GM21825 (cell line): ENCODE results near the gene PAXIP1.

Source experiments
- ATAC-seq: cut with Tn5 transposase; IDR thresholded peaks from one replicate; pipeline ENCODE4 v1.9.1; 2021; ENCODE audit warnings: mild to moderate bottlenecking, moderate library complexity; ENCODE audit not compliant: unreplicated experiment

Gene PAXIP1

DNA sequence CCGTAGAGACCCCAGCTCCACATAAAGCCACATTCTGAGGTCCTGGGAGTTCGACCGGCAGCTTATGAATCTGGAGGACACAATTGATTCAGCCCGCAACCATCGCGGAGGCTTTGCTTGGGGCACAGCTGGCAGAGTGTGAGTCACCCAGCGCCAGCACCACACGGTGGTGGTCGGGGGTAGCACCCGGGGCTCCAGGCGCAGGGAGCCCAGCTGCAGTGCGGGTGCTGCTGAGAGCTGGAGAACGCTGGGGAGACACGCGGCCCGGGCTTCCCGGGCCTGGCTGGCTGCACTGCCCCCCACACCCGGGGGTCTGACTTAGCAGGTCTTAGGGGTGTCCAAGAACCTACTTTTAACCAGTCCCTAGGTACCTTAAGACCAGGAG lies 87.9 kb downstream of the PAXIP1 start:
- ATAC-seq, result no peak

DNA sequence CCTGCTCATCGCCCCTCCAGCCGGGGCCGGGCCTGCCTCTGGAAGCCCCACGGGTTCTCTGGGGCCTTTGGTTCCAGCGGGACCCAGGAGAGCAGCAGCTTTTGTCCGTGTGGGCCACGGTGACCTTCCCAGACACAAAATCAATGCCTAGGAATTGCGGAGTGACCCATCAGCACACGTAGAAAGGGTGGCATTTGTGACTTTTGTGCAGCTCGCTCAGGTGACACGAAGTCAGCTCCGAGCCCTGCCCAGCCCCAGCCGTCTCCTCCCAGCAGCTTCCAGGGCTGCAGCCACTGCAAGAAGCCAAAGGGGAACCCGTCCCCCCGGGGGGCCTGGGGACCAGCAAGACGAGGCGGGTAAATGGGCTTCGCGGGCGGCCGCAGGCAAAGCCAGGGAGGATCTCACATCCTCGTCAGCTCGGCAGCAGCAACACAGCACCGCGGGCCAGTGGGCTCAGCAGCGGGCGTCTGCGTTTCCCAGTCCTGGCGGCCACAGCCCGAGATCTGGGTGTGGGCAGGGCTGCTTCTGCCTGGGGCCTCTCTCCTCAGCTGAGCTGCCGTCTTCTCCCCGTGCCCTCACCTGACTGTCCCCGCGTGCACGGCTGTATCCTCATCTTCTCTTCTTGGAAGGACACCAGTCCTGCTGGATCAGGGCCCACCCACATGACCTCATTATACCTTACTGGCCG lies 88.5 kb downstream of the PAXIP1 start:
- ATAC-seq, result no peak

DNA sequence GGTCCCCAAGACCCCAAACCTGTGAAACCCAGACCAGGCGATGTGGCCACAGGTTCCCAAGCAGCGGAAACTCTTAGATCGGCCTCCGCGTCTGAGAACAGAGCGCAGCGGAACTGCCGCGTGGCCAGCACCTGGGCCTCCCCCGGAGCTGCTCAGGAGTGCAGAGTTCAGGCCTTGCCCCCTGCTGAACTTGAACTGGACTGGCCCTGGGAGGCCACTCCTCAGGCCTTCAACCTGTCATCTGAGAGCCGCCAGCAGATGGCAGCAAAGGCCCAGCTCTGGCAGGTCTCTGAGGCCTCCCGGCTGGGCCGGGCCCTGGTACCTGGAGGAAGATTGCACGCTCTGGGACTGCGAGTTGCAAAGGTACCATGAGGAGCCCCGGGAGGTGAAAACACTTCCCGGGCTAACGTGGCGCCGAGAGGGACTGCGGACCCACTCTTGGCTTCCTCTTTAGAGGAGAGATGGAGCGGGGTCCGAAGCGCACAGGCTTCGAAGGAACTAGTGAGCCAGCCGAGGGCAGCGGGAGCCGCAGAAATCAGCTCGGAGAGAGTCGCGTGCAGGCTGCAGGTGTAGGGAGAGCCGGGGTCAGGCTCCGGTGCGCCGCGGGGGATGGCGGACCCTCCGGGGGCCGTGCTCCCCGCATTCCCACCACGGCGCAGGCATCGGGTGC lies 89.2 kb downstream of the PAXIP1 start:
- peak; percentile 99 for ATAC-seq

DNA sequence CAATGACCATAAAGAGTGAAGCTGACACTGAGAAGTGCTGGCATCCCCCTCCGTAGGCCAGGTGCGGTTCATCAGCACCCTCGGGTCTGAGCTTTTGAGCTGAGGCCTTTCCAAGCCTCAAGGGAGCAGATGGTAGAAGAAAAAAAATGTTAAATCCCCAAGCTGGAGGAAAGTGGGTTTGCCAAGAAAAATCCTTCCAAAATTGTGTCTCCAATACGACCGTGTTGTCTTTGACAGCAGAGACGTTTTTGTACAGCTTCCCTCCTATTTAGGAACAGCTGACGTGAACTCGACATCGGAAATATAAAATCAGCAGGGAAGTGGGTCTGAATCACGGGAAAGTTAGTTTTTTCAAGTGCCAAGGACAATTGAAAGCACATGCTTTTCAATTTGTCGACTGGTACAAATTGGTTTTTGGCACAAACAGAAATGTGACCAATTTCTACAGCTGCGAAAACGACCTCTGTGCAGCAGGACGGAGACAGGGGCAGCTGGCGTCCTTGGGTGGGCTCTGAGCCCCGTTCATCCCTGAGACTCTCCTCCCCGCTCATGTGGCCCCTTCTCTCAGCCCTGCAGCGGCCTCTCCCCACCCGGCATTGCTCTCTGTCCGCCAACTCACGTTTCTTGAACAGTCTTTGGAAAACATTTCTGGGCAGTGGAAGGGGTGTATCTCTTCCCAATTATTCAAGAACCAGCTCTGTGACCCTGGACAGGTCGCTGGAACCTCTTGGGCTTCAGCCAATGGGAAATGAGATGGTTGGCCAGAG lies 89.9 kb downstream of the PAXIP1 start:
- ATAC-seq, result no peak

DNA sequence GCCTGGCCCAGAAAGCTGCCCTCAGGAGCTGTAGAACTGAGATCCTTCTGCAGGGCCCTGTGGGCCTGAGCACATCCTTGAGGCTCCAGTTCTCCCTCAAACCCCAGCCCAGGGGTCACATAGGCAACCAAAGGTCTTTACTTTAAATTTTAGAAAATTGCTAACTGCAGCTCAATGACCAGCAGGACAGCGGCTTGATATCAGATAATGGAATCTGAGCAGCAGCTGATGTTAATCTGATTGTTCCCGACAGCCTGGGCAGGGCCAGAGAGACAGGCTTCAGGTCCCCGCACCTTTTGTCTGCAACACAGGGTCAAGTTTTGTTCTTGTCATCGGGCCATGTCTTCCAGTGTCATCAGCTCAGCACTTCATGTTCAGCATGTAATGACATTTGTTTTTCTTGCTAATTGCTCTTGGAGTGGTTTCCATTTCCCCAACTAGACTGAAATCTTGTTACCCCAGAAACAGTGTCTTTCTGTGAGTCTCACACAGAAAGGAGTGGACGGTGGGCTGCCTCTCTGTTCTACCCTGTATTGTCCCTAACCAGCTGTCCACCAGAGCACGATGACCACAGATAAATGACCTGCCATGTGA lies 91.0 kb downstream of the PAXIP1 start:
- ATAC-seq, result no peak

DNA sequence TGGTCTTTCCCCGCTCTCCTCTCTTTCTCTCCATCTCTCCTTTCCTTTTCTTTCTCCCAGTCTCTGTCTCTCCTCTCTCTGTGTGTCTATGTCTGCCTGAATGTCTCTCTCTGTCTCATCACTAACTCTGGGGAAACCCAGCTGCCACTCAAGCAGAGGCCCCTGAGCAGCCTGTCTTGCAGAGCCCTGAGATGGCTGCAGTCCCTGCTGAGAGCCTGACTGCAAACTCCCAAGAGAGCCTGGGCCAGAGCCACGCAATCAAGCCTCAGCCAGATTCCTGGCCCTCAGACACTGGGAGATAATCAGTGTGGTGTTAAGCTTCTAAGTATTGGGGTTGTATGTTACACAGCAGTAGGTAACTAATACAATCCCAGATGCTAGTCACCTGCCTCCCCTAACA lies 91.5 kb downstream of the PAXIP1 start:
- no peak for ATAC-seq

DNA sequence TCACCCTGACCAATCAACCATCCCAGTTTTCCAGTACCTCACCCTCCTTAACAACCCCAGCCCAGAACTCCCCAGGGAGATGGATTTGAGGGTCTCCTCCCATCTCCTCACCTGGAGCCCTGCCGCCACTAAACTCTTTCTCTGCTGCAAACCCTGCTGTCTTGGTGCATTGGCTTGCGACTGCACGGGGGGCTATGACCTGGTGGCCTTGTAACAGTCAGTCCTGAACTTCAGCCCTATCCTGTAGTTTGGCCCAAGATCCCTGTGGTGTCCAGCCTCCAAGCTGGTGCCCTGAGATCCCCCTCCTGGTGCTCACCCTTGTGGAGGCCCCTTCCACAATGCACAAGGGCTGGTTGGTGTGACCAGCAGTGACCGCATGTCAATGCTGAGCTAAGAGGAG lies 91.9 kb downstream of the PAXIP1 start:
- ATAC-seq, result no peak

DNA sequence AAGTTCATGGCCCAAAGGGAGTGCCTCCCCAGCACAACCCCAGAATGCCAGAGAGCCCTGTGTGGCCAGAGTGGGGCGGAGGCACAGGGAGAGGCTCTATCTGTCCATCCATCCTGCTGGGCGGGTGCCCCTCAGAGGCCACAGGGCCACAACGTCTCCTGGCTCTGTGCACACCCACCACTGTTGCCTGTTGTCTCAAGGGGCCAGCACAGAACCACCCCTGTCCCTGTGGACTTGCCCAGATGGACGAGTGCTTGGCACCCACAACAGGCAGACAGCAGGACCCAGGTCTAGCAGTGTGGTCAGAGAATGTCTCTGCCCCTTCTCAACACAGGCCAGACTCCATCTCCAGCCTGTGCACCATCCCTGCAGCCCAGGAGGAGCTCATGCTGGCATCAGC lies 92.8 kb downstream of the PAXIP1 start:
- no peak for ATAC-seq

DNA sequence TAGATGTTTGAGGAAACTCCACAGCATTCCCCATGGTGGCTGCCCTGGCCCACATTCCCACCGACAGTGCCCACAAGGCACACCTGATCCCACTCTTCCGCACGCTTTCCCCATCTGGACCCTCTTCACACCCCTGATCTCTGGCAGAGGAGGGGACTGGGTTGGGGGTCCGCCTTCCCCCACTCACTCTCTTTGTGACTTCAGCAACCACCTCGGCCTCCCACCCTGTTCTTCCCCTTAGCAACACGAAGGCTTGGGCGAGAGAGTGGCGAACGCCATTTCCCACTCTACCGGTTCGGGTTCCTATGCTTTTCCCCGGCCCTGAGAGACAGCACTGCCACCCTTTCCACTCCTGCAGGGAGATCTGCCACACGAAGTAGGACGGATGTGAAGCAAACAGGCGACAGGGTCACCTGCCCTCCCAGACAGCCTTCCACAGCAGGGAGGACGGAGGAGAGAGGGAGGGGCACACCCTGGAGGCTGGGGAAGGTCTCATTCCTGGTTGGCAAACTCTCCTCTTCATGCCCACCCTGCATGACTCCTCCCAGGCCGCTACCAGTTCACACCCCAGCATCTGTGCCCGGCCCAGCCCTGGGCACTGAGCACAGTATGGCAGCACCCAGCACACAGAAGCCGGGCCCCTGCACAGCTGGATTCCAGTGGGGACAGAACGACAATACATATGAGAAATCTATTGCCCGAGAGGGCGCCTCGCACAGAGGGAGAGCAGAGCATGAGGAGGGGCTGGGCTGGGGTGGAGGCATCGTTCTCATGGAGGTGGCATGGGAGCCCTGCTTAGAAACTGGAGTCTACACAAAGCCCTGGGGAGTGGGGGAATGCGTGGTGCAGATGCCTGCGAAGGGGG lies 93.5 kb downstream of the PAXIP1 start:
- no peak for ATAC-seq

DNA sequence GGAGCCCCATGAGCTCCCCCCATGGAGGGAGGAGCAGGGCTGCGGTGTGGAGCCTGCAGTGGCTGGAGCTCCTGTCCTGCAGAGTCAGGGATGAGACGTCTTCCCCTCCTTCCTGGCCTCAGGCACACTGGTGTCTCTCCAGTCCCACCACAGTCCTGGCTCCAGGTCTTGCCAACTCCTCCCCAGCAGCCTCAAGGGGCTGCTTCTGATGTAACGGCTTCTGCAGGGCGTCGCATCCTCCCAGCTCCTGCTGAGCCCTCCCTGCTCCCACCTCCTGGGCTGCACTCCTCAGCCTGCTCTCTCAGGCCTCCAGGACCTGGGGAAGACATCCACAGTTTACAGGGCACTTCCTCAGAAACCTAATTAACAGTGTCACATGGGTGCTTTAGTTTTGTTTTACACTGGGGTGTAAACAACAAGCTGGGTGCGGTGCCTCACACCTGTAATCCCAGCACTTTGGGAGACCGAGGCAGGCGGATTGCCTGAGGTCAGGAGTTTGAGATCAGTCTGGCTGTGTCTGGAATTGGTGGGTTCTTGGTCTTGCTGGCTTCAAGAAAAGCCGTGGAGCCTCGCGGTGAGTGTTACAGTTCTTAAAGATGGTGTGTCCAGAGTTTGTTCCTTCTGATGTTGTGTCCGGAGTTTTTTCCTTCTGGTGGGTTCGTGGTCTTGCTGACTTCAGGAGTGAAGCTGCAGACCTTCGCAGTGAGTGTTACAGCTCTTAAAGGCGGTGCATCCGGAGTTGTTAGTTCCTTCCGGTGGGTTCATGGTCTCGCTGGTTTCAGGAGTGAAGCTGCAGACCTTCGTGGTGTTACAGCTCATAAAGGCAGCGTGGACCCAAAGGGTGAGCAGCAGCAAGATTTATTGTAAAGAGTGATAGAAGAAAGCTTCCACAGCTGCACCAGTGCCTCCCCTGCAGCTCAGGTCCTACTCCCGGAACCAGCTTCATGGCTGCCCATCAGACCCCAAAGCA lies 95.0 kb downstream of the PAXIP1 start:
- ATAC-seq, result no peak

DNA sequence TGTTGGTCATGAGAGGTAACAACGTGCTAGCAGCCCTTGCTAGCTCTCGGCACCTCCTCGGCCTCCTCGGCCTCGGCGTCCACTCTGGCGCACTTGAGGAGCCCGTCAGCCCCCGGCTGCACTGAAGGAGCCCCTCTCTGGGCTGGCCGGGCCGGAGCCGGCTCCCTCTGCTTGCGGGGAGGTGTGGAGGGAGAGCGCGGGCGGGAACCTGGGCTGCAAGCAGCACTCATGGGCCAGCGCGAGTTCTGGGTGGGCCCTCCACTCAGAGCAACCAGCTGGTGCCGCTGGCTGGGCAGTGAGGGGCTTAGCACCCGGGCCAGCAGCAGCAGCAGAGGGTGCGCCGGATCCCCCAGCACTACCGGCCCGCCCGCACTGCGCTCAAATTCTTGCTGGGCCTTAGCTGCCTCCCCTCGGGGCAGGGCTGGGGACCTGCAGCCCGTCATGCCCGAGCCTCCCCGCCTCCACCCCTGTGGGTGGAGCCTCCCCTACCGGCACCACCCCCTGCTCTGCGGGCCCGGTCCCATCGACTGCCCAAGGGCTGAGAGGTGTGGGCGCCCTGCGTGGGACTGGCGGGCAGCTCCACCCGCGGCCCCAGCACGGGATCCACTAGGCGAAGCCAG lies 96.1 kb downstream of the PAXIP1 start:
- no peak for ATAC-seq

DNA sequence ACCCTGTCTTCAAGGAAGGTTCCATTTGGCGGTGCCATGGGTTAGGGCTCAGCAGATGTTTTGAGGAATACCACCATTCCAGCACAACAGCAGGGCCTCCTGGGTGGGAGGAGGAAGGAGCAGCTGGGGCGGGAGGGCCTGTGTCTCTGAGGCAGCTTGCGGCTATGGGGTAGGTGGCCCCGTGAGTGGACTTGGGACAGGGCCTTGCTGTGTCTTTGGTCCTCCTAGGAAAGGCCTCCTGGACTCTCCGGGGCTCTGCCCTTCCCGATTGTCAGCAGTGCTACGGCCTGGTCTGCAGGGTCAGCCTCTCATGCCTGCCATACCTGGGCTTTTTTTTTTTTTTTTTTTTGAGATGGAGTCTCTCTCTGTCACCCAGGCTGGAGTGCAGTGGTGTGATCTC lies 96.7 kb downstream of the PAXIP1 start:
- ATAC-seq, result no peak

DNA sequence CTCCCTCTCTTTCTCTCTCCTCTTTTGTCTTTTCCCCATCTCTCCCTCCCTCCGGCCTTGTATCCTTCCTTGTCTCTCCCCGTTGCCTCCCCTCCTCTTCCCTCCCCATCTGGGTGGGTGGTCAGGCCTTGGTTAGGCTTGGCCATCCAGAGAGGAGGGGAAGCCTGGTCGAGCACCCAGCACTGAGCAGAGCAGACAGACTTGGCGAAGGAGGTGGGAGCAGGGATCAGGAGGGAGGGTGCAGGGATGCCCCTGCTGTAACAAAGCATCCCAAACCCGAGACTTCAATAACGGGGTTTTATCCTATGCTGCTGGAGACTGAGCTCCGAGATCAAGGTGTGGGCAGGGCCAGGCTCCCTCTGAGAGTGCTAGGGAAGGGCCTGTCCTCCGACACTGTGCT lies 97.3 kb downstream of the PAXIP1 start:
- no peak for ATAC-seq

DNA sequence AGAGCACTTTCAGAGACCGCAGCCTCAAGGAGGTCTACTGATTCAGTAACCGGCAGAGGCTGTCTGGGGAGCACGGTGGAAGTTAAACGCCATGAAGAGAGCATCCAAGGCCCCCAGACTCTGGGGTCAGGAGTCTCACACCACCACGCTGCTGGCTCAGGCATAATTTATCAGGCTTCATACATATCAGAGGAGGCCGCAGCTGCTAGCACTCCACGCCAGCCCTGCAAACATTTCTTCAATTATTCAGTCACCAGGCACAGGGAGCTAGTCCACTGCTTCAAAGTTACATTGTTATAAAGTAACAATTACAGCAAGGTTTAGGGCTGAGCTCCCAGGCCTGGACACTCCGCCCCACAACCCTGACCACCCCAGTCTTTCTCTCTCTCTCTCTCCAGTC lies 97.8 kb downstream of the PAXIP1 start:
- ATAC-seq, result no peak

DNA sequence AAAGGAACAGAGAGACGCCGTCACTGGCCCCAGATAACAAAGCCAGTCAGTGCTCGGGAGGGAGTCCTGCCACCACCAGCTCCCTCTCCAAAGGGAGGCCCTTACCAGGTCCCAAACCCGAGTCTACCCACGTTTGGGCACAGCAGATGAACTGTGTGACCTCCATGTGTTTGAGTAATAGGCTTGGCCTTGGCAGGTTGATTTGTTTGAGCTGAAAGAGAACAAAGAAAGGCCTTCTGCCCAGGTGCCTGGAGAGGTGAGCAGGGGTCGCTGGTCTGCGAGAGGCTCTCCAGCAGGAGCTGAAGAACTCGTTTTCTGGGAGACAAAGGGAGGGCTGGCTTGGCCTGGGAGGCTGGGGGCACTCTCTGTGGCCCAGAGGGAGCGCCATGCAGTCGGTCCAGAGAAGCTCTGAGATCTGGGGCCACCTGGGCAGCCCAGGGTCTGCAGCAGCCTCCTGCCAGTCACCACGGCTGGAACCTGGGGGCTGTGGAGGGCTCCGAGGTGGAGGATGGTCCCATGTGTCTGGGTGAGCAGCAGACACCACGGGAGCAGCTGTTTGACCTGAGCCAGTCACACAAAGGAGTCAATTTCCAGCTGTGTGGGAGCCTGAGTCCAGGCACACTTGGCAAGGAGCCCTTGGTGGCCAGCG lies 99.7 kb downstream of the PAXIP1 start:
- ATAC-seq, result no peak

DNA sequence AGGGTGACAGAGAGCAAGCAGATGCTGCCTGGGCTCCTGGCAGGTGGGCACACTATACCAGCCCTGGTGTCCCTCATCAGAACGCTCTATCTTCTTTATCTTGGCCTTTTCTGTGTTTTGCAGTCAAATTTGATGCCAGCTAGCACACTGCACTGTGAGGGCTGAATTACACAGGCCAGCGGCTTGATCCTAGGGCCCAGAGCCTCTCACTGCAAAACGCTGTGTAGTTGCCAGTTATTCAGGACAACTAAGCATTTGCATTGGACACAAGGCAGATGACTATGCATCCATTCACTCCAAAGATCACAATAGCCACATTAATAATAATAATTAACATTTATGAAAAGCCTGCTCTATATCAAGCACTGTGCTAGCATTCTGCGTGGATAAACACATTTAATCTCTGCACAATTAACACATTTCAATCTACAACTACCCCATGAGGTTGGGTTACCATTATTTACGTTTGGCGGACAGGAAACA lies 100.3 kb downstream of the PAXIP1 start:
- ATAC-seq, result no peak

DNA sequence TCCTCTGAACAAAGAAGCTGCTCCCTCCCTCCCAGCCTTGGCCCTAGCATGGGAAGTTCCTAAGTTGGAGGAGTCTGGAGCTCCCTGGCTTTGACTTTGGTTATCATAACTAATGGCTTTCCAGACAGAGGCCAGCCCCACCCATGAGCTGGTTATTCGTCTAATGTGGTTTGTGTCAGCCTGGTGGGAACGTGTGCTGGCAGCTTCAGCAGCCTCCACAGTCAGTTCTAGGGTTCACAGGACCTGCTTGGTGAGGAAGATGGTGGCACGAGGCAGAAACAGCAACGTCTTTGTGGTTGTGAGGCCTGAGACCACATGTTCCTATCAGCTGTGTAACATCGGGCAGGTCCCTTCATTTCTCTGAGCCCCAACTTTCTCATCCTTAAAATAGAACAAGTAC lies 103.1 kb downstream of the PAXIP1 start:
- no peak for ATAC-seq

DNA sequence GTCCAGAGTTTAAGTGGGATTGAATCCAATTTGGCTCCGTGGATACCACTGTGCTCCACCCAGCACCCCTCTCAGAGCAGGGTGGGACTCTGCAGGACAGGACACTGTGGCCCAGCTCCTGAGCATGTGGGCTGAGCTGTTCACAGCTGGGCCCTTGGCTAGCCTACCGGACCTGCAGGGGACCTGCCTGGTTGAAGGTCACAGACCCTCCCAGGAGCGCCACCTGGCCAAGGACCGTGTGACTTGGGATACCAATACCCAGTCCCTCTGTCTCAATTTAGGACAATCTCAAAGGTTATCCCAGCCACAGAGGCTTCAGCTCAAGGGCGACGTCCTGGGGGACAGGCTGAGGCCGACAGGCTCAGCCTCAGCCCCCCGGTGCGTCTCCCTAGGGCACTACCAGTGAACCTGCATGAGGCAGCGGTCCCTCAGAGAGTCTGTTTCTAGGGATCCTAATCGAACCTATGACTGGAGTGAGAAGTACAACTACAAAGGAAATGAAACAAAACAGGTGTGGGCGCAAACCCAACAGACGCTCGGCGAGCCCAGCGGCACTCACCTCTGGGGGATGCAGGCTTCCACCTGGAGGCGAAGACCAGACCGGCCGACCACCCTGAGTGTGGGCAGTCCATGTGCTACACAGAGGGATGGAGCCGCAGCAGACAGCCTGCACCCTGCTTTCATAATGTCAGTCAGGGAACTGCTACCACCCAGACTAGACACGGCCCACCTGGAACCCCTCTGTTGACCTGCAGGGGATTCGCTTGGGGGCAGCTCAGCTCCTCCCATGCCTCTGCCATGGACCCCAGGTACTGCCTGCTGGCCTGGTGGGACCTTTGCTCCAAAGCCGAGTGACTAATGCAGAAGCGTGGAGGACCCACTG lies 103.7 kb downstream of the PAXIP1 start:
- no peak for ATAC-seq
